KG1 (cell line): ENCODE measurements around the gene DCLRE1A.

Source experiments
- DNase-seq: peaks from one replicate; lab custom pipeline; 2025; lab: John Stamatoyannopoulos, UW

DCLRE1A gene

DNA sequence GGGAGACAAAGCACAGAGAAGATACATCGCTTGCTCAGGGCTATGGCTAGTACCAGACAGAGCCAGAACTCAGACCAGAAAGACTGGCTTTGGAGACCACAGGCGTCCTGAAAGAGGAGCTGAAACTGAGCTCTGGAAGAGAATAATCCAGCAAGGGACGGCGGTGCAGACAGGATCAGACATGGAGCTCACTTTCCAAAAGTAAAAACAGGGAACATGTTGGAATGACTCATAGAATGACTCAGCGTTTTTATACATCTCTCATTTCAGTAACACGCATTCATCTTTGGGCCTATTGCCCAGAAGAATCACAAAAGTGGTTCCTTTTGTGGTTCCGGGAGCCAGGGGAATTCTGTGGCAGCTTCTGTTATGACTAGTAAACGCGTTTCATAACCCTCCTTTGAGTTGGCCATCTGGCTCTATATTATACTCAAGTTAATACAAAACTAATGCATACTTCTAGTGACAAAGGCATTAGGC is 65.2 kb downstream of the DCLRE1A start:
- no peak for DNase-seq
